ENCODE data around the gene SYNGR2. TPM values are rescaled to one million over a fixed set of nuclear protein-coding genes. Genes with fewer than 3 reads are reported as not detected.

SYNGR2 gene
- total RNA-seq, 1 donor from 2014 or later: 3.2 TPM

- peaks cover 4% of the 10 kb centered on the region for H3K36me3 Mint-ChIP-seq (ENCODE audit: unreplicated experiment)
- peaks cover 1% of the 10 kb centered on the region for H3K9me3 Mint-ChIP-seq (ENCODE audit: unreplicated experiment)
- TF ChIP-seq CTCF (IDR thresholded peaks at IDR 0.05; ENCODE audit: partially characterized antibody, unreplicated experiment): no peak
- no peak for DNase-seq
- H3K27me3 Mint-ChIP-seq (ENCODE audit: unreplicated experiment): peaks cover 23% of the 10 kb centered on the region
- H3K27ac Mint-ChIP-seq (ENCODE audit: unreplicated experiment): no peak overlapping the region
- H3K4me1 Mint-ChIP-seq (ENCODE audit: low read depth, unreplicated experiment): no peaks in the 10 kb centered on the region
- no peak overlapping the region for H3K4me3 Mint-ChIP-seq (ENCODE audit: unreplicated experiment)
Measured at GRCh38 chr17:78132084-78132676, 36.2 kb upstream of the SYNGR2 start.

GRCh38 chr17:78132767-78133178 is 35.6 kb upstream of the SYNGR2 start:
- peaks cover 1% of the 10 kb centered on the region for H3K9me3 Mint-ChIP-seq (ENCODE audit: unreplicated experiment)
- no peak for TF ChIP-seq CTCF (IDR thresholded peaks at IDR 0.05; ENCODE audit: partially characterized antibody, unreplicated experiment)
- H3K27ac Mint-ChIP-seq (ENCODE audit: unreplicated experiment): no peak overlapping the region
- H3K4me3 Mint-ChIP-seq (ENCODE audit: unreplicated experiment): no peak overlapping the region
- peaks cover 23% of the 10 kb centered on the region for H3K27me3 Mint-ChIP-seq (ENCODE audit: unreplicated experiment)
- peaks cover 4% of the 10 kb centered on the region for H3K36me3 Mint-ChIP-seq (ENCODE audit: unreplicated experiment)
- no peaks in the 10 kb centered on the region for H3K4me1 Mint-ChIP-seq (ENCODE audit: low read depth, unreplicated experiment)
- DNase-seq: no peak

- Mint-ChIP-seq H3K36me3 (ENCODE audit: unreplicated experiment) (peaks cover 4% of the 10 kb centered on the region), H3K9me3 (ENCODE audit: unreplicated experiment) (peaks cover 1% of the 10 kb centered on the region), H3K27me3 (ENCODE audit: unreplicated experiment) (peaks cover 23% of the 10 kb centered on the region), H3K4me1 (ENCODE audit: low read depth, unreplicated experiment) (no peaks in the 10 kb centered on the region), H3K4me3 (ENCODE audit: unreplicated experiment) (no peak overlapping the region), H3K27ac (ENCODE audit: unreplicated experiment) (no peak overlapping the region)
- DNase-seq: no peak
- TF ChIP-seq CTCF (IDR thresholded peaks at IDR 0.05; ENCODE audit: partially characterized antibody, unreplicated experiment): no peak
Measured at GRCh38 chr17:78133179-78133951, 35.0 kb upstream of the SYNGR2 start.

GRCh38 chr17:78133971-78134898 is 34.1 kb upstream of the SYNGR2 start:
- H3K4me1 Mint-ChIP-seq (ENCODE audit: low read depth, unreplicated experiment): no peaks in the 10 kb centered on the region
- peaks cover 19% of the 10 kb centered on the region for H3K27me3 Mint-ChIP-seq (ENCODE audit: unreplicated experiment)
- no peak overlapping the region for H3K27ac Mint-ChIP-seq (ENCODE audit: unreplicated experiment)
- DNase-seq: peak; percentile 65
- peak; percentile 42 for TF ChIP-seq CTCF (IDR thresholded peaks at IDR 0.05; ENCODE audit: partially characterized antibody, unreplicated experiment)
- no peaks in the 10 kb centered on the region for H3K9me3 Mint-ChIP-seq (ENCODE audit: unreplicated experiment)
- H3K36me3 Mint-ChIP-seq (ENCODE audit: unreplicated experiment): peaks cover 4% of the 10 kb centered on the region
- H3K4me3 Mint-ChIP-seq (ENCODE audit: unreplicated experiment): no peak overlapping the region

Measured in glutamatergic neuron (in vitro differentiated cells).